Neutrophil (primary cell): ENCODE measurements around the gene DOLK.
A peak's percentile ranks its signal among the peaks of the same experiment; 100 is the strongest.
"Not testable (repeated sequence)": the region's sequence is repeated elsewhere in the genome, so short reads cannot be mapped to it uniquely, and the experiment has no call there.

ENCODE experiments used
- H3K27ac ChIP-seq: fragments of 200-600 bp; sonication (generic); 2 replicates; pipeline ENCODE4 v1.5.1; 2016; ENCODE audit warnings: mild to moderate bottlenecking, moderate library complexity
- H3K27me3 ChIP-seq: fragments of 200-600 bp; sonication (generic); 2 replicates; pipeline ENCODE4 v1.6.0; 2016; ENCODE audit warnings: mild to moderate bottlenecking
- H3K36me3 ChIP-seq: fragments of 200-600 bp; sonication (generic); 2 replicates; pipeline ENCODE4 v1.5.1; 2017
- H3K4me1 ChIP-seq, 2 experiments: fragments of 200-600 bp in 1 of 2; sonication (generic) in 1 of 2; 1 replicate in 1 of 2; 2 replicates in 1 of 2; pipeline versions ENCODE4 v1.5.1 to v1.6.1; 2013 to 2016; ENCODE audit warnings: low read depth in 1 of 2, low read length in 1 of 2, mild to moderate bottlenecking in 1 of 2, moderate library complexity in 1 of 2; ENCODE audit not compliant: control insufficient read depth in 1 of 2, insufficient read depth in 1 of 2
- H3K4me3 ChIP-seq, 2 experiments: fragments of 200-600 bp in 1 of 2; sonication (generic) in 1 of 2; 1 replicate in 1 of 2; 2 replicates in 1 of 2; pipeline ENCODE4 v1.5.1; 2013 to 2016; ENCODE audit warnings: low read depth in 1 of 2, low read length in 1 of 2, mild to moderate bottlenecking in 1 of 2, moderate library complexity in 1 of 2
- H3K9me3 ChIP-seq: fragments of 200-600 bp; sonication (generic); 2 replicates; pipeline ENCODE4 v1.5.1; 2016
- TF ChIP-seq, protein P1 (sequence below): fragments of 200-600 bp; sonication (generic); IDR thresholded peaks from 2 replicates; pipeline ENCODE4 v1.5.1; 2016; ENCODE audit warnings: antibody characterized with exemption

The DOLK gene

DNA sequence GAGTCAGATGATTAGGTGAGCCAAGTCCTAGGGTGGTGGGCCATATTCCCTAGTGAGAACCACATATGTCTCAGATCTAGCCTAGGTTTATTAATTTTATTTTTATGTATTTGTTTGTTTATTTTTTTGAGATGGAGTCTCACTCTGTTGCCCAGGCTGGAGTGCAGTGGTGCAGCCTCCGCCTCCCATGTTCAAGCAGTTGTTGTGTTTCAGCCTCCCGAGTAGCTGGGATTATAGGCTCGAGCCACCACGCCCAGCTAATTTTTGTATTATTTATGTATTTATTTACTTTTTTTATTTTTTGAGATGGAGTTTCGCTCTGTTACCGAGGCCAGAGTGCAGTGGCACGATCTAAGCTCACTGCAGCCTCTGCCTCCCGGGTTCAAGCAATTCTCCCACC lies 36.1 kb upstream of the DOLK start:
- TF ChIP-seq, protein P1, sequence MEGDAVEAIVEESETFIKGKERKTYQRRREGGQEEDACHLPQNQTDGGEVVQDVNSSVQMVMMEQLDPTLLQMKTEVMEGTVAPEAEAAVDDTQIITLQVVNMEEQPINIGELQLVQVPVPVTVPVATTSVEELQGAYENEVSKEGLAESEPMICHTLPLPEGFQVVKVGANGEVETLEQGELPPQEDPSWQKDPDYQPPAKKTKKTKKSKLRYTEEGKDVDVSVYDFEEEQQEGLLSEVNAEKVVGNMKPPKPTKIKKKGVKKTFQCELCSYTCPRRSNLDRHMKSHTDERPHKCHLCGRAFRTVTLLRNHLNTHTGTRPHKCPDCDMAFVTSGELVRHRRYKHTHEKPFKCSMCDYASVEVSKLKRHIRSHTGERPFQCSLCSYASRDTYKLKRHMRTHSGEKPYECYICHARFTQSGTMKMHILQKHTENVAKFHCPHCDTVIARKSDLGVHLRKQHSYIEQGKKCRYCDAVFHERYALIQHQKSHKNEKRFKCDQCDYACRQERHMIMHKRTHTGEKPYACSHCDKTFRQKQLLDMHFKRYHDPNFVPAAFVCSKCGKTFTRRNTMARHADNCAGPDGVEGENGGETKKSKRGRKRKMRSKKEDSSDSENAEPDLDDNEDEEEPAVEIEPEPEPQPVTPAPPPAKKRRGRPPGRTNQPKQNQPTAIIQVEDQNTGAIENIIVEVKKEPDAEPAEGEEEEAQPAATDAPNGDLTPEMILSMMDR, result no peak
- H3K4me3 ChIP-seq, result no peak overlapping the region
- peaks cover 96% of the 10 kb centered on the region for H3K36me3 ChIP-seq
- H3K27me3 ChIP-seq, result no peaks in the 10 kb centered on the region
- H3K27ac ChIP-seq, result no peak overlapping the region
- no peaks in the 10 kb centered on the region for H3K4me1 ChIP-seq
- no peaks in the 10 kb centered on the region for H3K9me3 ChIP-seq

GRCh38 chr9:128979111-128979510 lies 31.7 kb upstream of the DOLK start:
- TF ChIP-seq, protein P1, result no peak
- Histone ChIP-seq H3K27me3 (no peaks in the 10 kb centered on the region), H3K9me3 (no peaks in the 10 kb centered on the region), H3K36me3 (peaks cover 89% of the 10 kb centered on the region), H3K4me1 (no peaks in the 10 kb centered on the region), H3K4me3 (no peak overlapping the region), H3K27ac (no peak overlapping the region)

- Histone ChIP-seq H3K27me3 (no peaks in the 10 kb centered on the region), H3K27ac (no peak overlapping the region), H3K36me3 (peaks cover 84% of the 10 kb centered on the region), H3K9me3 (no peaks in the 10 kb centered on the region), H3K4me1 (no peaks in the 10 kb centered on the region), H3K4me3 (no peak overlapping the region)
- TF ChIP-seq, protein P1, result no peak
These were observed 25.6 kb upstream of the DOLK start for GRCh38 chr9:128972956-128973355.

GRCh38 chr9:128969491-128969890 lies 22.1 kb upstream of the DOLK start:
- TF ChIP-seq, protein P1, result no peak
- H3K27me3 ChIP-seq, result no peaks in the 10 kb centered on the region
- no peaks in the 10 kb centered on the region for H3K4me1 ChIP-seq
- H3K9me3 ChIP-seq, result no peaks in the 10 kb centered on the region
- no peak overlapping the region for H3K4me3 ChIP-seq
- peaks cover 54% of the 10 kb centered on the region for H3K36me3 ChIP-seq
- H3K27ac ChIP-seq, result no peak overlapping the region

GRCh38 chr9:128961403-128961802 lies 14.0 kb upstream of the DOLK start:
- not testable (repeated sequence) for H3K4me3 ChIP-seq, H3K27ac ChIP-seq, H3K4me1 ChIP-seq, H3K9me3 ChIP-seq, H3K27me3 ChIP-seq
- H3K36me3 ChIP-seq, result peaks cover 29% of the 10 kb centered on the region

- Histone ChIP-seq H3K4me1 (peaks cover 13 to 19% of the 10 kb centered on the region in 2 experiments), H3K4me3 (peak overlapping the region; percentile 93 to 96), H3K36me3 (no peaks in the 10 kb centered on the region), H3K27ac (peak overlapping the region; percentile 70), H3K27me3 (no peaks in the 10 kb centered on the region), H3K9me3 (no peaks in the 10 kb centered on the region)
- TF ChIP-seq, protein P1, result no peak
These were observed 201 bp downstream of the DOLK start for GRCh38 chr9:128947277-128947526.
